Stomach (tissue), 9 donors: ENCODE data around the gene LIPA. TPM values are rescaled to one million over a fixed set of nuclear protein-coding genes. Genes with fewer than 3 reads are reported as not detected.
"Not testable (repeated sequence)": the region's sequence is repeated elsewhere in the genome, so short reads cannot be mapped to it uniquely, and the experiment has no call there.

ENCODE experiments used
- DNase-seq, 2 donors: peaks; one replicate each; pipeline versions ENCODE4 v3.0.0 to v3.0.0-alpha.2; 2013 to 2019
- H3K27ac ChIP-seq, 5 donors: fragments of 200-600 bp in 4 of 5; sonication (generic) in 4 of 5; one replicate each; pipeline ENCODE4 v1.5.1; 2013 to 2019; ENCODE audit warnings: mild to moderate bottlenecking in 1 of 5, moderate library complexity in 1 of 5
- H3K27me3 ChIP-seq, 3 donors: fragments of 200-600 bp; sonication (generic); one replicate each; pipeline ENCODE4 v1.5.1; 2017 to 2019; ENCODE audit warnings: mixed run types in 1 of 3
- H3K36me3 ChIP-seq, 4 donors: fragments of 200-600 bp; sonication (generic); 1 replicate in 3 of 4; 2 replicates in 1 of 4; pipeline ENCODE4 v1.5.1; 2016 to 2019
- H3K4me1 ChIP-seq, 4 donors: fragments of 200-600 bp; sonication (generic); one replicate each; pipeline ENCODE4 v1.5.1; 2016 to 2019
- H3K4me3 ChIP-seq, 4 donors: fragments of 200-600 bp; sonication (generic) in 3 of 4; one replicate each; pipeline ENCODE4 v1.5.1; 2016 to 2019; ENCODE audit warnings: mild to moderate bottlenecking in 1 of 4
- H3K9me3 ChIP-seq, 4 donors: fragments of 200-600 bp; sonication (generic); one replicate each; pipeline ENCODE4 v1.5.1; 2016 to 2019
- EP300 ChIP-seq: sonication (generic); formaldehyde crosslinking; IDR thresholded peaks from one replicate; pipeline ENCODE4 v1.6.1; 2017; ENCODE audit warnings: antibody characterized with exemption
- POLR2A ChIP-seq, 4 donors: fragments of 450-650 bp; IDR thresholded peaks; one replicate each; pipeline ENCODE4 v1.6.1; 2016; ENCODE audit warnings: antibody characterized with exemption in 4 of 4, control low read depth in 2 of 4, mild to moderate bottlenecking in 1 of 4, moderate library complexity in 1 of 4
- POLR2AphosphoS5 ChIP-seq, 3 donors: sonication (generic); formaldehyde crosslinking; IDR thresholded peaks; one replicate each; pipeline ENCODE4 v1.6.1; 2016; ENCODE audit warnings: antibody characterized with exemption in 3 of 3
- WGBS, 5 donors: extraction: QIAGEN DNeasy Blood & Tissue Kit in 3 of 5; methylation state at CpG; one replicate each; pipeline versions ENCODE4 v1.1.5 to v1.1.7; 2013 to 2018; 5-methylcytosine and 5-hydroxymethylcytosine counted together
- intact Hi-C: fragments of 100-400 bp; cut with DNase I; formaldehyde crosslinking; loops from one replicate; pipeline ENCODE4 v1.15.1; 2023; ENCODE audit warnings: low total_unique reads
- polyA plus RNA-seq, 3 donors: library from polyadenylated mRNA; stranded (reverse); fragments of 200-250 nt; gene quantifications; one replicate each; pipeline ENCODE4 v1.2.3, GENCODE V29; 2013
- total RNA-seq, 5 donors: library from RNA; depleted of rRNA; stranded (reverse); fragments of >200 nt; gene quantifications; one replicate each; pipeline versions ENCODE4 v1.1.0 to v1.2.3, GENCODE V29; 2014 to 2016
- TF ChIP-seq, protein P1 (sequence below), 7 experiments: fragments of 450-650 bp in 4 of 7; fragments of 200-600 bp in 3 of 7; sonication (generic) in 3 of 7; IDR thresholded peaks; one replicate each; pipeline ENCODE4 v1.5.1; 2016 to 2019; ENCODE audit warnings: antibody characterized with exemption in 7 of 7, control low read depth in 2 of 7, mild to moderate bottlenecking in 1 of 7
- donor health status: healthy with polysubstance abuse.
- donor health status: Bipolar disorder and iron deficiency.
- donor health status: healthy.

LIPA gene
- total and polyA plus RNA-seq, 8 donors: 1.8 to 65.9 (median 13.0) TPM

DNA sequence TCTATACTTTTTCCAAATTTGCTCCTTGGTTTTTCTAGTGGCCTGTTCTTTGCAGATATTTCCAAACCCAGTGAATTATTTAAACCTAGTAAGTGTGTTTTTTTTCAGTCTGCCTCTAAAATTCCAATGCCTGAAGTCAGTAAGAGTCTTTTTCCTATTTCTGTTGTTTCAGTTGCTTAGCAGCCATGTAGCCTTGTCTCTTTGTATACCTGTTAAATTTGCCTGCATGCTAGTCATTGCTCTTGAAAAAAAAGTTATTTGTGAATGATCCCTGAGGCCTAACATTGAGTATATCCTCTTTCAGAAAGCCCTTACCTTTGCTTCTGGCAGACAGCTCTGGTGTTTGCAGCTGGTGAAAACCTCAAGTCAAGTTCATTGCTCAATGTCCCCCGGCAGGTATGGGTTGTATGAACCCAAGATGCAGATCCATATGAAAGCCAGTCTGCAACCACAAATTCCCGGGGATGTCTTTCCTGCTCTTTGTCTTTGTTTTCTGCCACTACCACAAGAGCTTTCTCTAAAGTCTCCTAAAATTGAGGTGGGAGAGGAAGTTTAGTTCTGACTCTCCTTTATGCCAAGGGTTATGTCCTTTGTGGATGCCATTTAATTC, 80.2 kb downstream of the LIPA start:
- DNase-seq: no peak
- TF ChIP-seq EP300 (no peak), POLR2A (IDR thresholded peaks at IDR 0.05) (no peak), POLR2AphosphoS5 (IDR thresholded peaks at IDR 0.05) (no peak)
- TF ChIP-seq, protein P1, sequence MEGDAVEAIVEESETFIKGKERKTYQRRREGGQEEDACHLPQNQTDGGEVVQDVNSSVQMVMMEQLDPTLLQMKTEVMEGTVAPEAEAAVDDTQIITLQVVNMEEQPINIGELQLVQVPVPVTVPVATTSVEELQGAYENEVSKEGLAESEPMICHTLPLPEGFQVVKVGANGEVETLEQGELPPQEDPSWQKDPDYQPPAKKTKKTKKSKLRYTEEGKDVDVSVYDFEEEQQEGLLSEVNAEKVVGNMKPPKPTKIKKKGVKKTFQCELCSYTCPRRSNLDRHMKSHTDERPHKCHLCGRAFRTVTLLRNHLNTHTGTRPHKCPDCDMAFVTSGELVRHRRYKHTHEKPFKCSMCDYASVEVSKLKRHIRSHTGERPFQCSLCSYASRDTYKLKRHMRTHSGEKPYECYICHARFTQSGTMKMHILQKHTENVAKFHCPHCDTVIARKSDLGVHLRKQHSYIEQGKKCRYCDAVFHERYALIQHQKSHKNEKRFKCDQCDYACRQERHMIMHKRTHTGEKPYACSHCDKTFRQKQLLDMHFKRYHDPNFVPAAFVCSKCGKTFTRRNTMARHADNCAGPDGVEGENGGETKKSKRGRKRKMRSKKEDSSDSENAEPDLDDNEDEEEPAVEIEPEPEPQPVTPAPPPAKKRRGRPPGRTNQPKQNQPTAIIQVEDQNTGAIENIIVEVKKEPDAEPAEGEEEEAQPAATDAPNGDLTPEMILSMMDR (IDR thresholded peaks at IDR 0.05): no peak
- H3K36me3 ChIP-seq: no peaks in the 10 kb centered on the region
- no peaks in the 10 kb centered on the region for H3K4me1 ChIP-seq
- H3K9me3 ChIP-seq: no peaks in the 10 kb centered on the region
- H3K4me3 ChIP-seq: no peak overlapping the region
- H3K27ac ChIP-seq: no peak overlapping the region
- peaks cover 0 to 3% (median 0%) of the 10 kb centered on the region in 3 donors for H3K27me3 ChIP-seq
- 63 to 87% (median 81%) methylated on average over 2 of the region's 2 CpGs for WGBS, 5 donors
- intact Hi-C loops: no loop called here

DNA sequence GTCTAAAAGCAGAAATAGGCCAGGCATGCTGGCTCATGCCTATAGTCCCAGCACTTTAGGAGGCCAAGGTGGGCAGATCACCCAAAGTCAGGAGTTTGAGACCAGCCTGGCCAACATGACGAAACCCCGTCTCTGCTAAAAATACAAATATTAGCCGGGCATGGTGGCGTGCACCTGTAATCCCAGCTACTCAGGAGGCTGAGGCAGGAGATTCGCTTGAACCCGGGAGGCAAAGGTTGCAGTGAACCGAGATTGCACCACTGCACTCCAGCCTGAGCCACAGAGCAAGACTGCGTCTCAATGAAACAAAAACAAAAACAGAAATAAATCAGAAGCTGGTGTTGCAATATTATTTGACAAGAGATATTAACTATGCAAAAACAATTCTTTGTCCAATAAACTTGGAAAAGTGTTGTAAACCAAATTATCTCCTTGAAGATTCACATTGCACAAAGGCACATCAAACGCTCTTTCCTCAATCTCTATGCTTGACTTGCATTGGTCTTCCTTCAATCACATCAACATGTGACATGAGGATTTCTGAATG, 83.1 kb downstream of the LIPA start:
- peak overlapping the region in 1 of 5 donors; percentile 20 for H3K27ac ChIP-seq
- intact Hi-C loops, H3K9me3 ChIP-seq, H3K4me3 ChIP-seq, H3K4me1 ChIP-seq, DNase-seq, H3K36me3 ChIP-seq, H3K27me3 ChIP-seq: not testable (repeated sequence)
- WGBS, 5 donors: 79 to 87% (median 82%) methylated on average over 9 of the region's 9 CpGs

DNA sequence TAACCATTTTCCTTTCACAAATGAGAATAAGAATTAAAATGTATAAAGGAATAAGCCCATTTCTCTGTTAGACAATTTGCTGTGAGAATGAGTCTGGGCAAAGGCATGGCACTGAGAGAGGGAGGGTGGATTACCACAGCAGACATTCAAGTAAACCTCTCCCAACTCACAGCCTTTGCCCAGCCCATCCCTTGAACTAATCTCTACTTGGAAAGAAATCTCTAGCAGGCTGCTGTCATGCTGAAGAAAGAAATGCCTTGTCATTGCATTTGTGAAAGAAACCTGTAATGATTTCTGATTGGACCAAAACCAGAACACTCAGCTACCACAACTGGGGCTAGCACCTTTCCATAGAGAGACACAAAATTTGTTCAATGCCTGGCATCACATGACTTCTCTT, 83.7 kb downstream of the LIPA start:
- no peaks in the 10 kb centered on the region for H3K9me3 ChIP-seq
- H3K27me3 ChIP-seq: no peaks in the 10 kb centered on the region
- peaks cover 0 to 6% (median 0%) of the 10 kb centered on the region in 4 donors for H3K4me1 ChIP-seq
- H3K36me3 ChIP-seq: no peaks in the 10 kb centered on the region
- TF ChIP-seq POLR2A (IDR thresholded peaks at IDR 0.05): no peak
- TF ChIP-seq POLR2AphosphoS5 (IDR thresholded peaks at IDR 0.05): no peak
- no peak for DNase-seq
- H3K4me3 ChIP-seq: no peak overlapping the region
- H3K27ac ChIP-seq: peak overlapping the region in 1 of 5 donors; percentile 20
- intact Hi-C loops: no loop called here

DNA sequence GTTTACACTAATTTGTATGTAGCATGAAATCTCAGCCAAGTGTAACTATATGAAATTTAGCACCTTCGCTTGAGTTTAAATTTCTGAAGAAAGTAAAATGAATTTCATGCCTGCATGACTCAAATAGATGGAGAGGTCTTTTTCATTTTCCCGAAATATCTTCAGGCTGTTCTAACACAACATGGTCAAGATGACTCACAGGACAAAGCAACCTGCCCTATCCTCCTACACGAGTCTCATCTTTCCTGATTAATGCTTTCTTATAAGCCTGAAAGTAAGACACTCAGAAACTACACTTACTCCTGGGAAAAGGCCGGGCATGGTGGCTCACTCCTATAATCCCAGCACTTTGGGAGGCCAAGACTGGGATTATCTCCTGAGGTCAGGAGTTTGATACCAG, 85.7 kb downstream of the LIPA start:
- no peak overlapping the region for H3K4me3 ChIP-seq
- 73 to 88% (median 86%) methylated on average over 4 of the region's 4 CpGs for WGBS, 5 donors
- no peaks in the 10 kb centered on the region for H3K9me3 ChIP-seq
- no peaks in the 10 kb centered on the region for H3K36me3 ChIP-seq
- intact Hi-C loops: no loop called here
- TF ChIP-seq POLR2AphosphoS5 (IDR thresholded peaks at IDR 0.05) (no peak), EP300 (no peak), POLR2A (IDR thresholded peaks at IDR 0.05) (no peak)
- TF ChIP-seq, protein P1 (IDR thresholded peaks at IDR 0.05): no peak
- no peak for DNase-seq
- H3K27ac ChIP-seq: no peak overlapping the region
- no peaks in the 10 kb centered on the region for H3K27me3 ChIP-seq
- peaks cover 0 to 6% (median 0%) of the 10 kb centered on the region in 4 donors for H3K4me1 ChIP-seq

DNA sequence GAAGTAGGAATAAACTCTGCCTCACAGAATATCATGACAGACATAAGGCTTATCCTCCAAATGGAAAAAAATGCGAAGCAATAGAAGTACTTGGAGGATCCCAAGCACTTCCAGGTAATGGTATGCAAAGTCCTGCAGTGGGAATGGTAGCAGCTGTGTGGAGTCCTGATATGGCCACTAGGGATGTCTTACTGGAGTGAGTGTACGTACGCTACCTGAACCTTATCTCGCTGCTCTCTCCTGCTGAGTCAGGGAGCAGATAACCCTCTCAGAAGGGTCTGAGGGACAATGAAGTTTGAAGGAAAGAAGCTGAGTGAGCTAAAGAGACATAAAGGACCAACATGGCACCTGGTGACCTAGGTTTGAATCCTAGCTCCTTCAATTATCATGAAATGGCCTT, 86.7 kb downstream of the LIPA start:
- H3K27me3 ChIP-seq: no peaks in the 10 kb centered on the region
- intact Hi-C loops: no loop called here
- H3K4me3 ChIP-seq: no peak overlapping the region
- TF ChIP-seq POLR2AphosphoS5 (IDR thresholded peaks at IDR 0.05) (no peak), POLR2A (IDR thresholded peaks at IDR 0.05) (no peak), EP300 (no peak)
- TF ChIP-seq, protein P1 (IDR thresholded peaks at IDR 0.05): no peak
- H3K9me3 ChIP-seq: no peaks in the 10 kb centered on the region
- H3K4me1 ChIP-seq: peaks cover 0 to 6% (median 0%) of the 10 kb centered on the region in 4 donors
- no peak for DNase-seq
- WGBS, 5 donors: 44 to 84% (median 63%) methylated on average over 4 of the region's 4 CpGs
- H3K36me3 ChIP-seq: no peaks in the 10 kb centered on the region
- H3K27ac ChIP-seq: no peak overlapping the region
